HEK293 (cell line): ENCODE measurements around the gene GLRX.

Experiments used
- CTCF ChIA-PET: fragments of 350-600 bp; formaldehyde crosslinking; extraction: SDS; loops from one replicate; lab custom pipeline; 2021; ENCODE audit warnings: antibody characterized with exemption; lab: Yijun Ruan, JAX
- POLR2A ChIA-PET: fragments of 300-600 bp; formaldehyde crosslinking; extraction: SDS; loops from one replicate; lab custom pipeline; 2020; ENCODE audit warnings: antibody characterized with exemption, inconsistent platforms; lab: Yijun Ruan, JAX
- H3K27ac ChIP-seq: fragments of 200-500 bp; sonication (Bioruptor generic); 2 replicates; pipeline ENCODE4 v1.5.1; 2014; ENCODE audit warnings: low read depth, low read length, control low read depth, inconsistent platforms; ENCODE audit errors: extremely low read depth
- H3K36me3 ChIP-seq, 2 experiments: fragments of 200-500 bp in 1 of 2; sonication (Bioruptor generic) in 1 of 2; 1 replicate in 1 of 2; 2 replicates in 1 of 2; pipeline ENCODE4 v1.5.1; 2014 to 2017; ENCODE audit warnings: inconsistent platforms in 2 of 2, low read length in 2 of 2; ENCODE audit not compliant: control insufficient read depth in 2 of 2, insufficient read depth in 1 of 2
- H3K4me1 ChIP-seq: fragments of 200-500 bp; sonication (Bioruptor generic); 2 replicates; pipeline ENCODE4 v1.5.1; 2014; ENCODE audit warnings: mild to moderate bottlenecking, low read length, inconsistent platforms; ENCODE audit not compliant: control insufficient read depth, insufficient read depth
- H3K4me3 ChIP-seq: 2 replicates; pipeline ENCODE4 v1.5.1; 2011; ENCODE audit warnings: low read depth, mild to moderate bottlenecking, control low read depth, low read length, moderate library complexity
- H3K9me3 ChIP-seq: fragments of 200-500 bp; sonication (Bioruptor generic); 2 replicates; pipeline ENCODE4 v1.5.1; 2014; ENCODE audit warnings: low read depth, low read length, inconsistent platforms; ENCODE audit not compliant: control insufficient read depth, insufficient read depth
- SP3 ChIP-seq: fragments of 450-650 bp; formaldehyde crosslinking; IDR thresholded peaks from 2 replicates; pipeline ENCODE4 v1.5.1; 2016; ENCODE audit warnings: missing biosample characterization, missing genetic modification characterization
- ZBTB17 ChIP-seq: fragments of 450-650 bp; formaldehyde crosslinking; IDR thresholded peaks from 2 replicates; pipeline ENCODE4 v1.5.1; 2016; ENCODE audit warnings: missing biosample characterization, missing genetic modification characterization
- ZBTB44 ChIP-seq: fragments of 450-650 bp; IDR thresholded peaks from 2 replicates; pipeline ENCODE4 v1.5.1; 2018; ENCODE audit warnings: missing biosample characterization, mild to moderate bottlenecking, missing genetic modification characterization
- ZBTB49 ChIP-seq: fragments of 450-650 bp; formaldehyde crosslinking; IDR thresholded peaks from 2 replicates; pipeline ENCODE4 v1.5.1; 2016; ENCODE audit warnings: missing biosample characterization, missing genetic modification characterization, low read depth
- ZFHX2 ChIP-seq: fragments of 450-650 bp; formaldehyde crosslinking; conservative IDR thresholded peaks from 2 replicates; pipeline ENCODE4 v1.5.1; 2016; ENCODE audit warnings: missing biosample characterization, missing genetic modification characterization
- ZNF132 ChIP-seq: fragments of 450-650 bp; formaldehyde crosslinking; IDR thresholded peaks from 2 replicates; pipeline ENCODE4 v1.5.1; 2017; ENCODE audit warnings: missing biosample characterization, missing genetic modification characterization, borderline replicate concordance
- ZNF146 ChIP-seq: fragments of 450-650 bp; formaldehyde crosslinking; IDR thresholded peaks from 2 replicates; pipeline ENCODE4 v1.5.1; 2016; ENCODE audit warnings: missing biosample characterization, missing genetic modification characterization
- ZNF184 ChIP-seq: fragments of 450-650 bp; IDR thresholded peaks from 2 replicates; pipeline ENCODE4 v1.5.1; 2018; ENCODE audit warnings: missing biosample characterization, mild to moderate bottlenecking, missing genetic modification characterization
- ZNF214 ChIP-seq: fragments of 450-650 bp; formaldehyde crosslinking; IDR thresholded peaks from 2 replicates; pipeline ENCODE4 v1.5.1; 2017; ENCODE audit warnings: missing biosample characterization, mild to moderate bottlenecking, missing genetic modification characterization, borderline replicate concordance
- ZNF223 ChIP-seq: fragments of 450-650 bp; formaldehyde crosslinking; IDR thresholded peaks from 2 replicates; pipeline ENCODE4 v1.5.1; 2016; ENCODE audit warnings: missing biosample characterization, missing genetic modification characterization
- ZNF311 ChIP-seq: fragments of 450-650 bp; formaldehyde crosslinking; IDR thresholded peaks from 2 replicates; pipeline ENCODE4 v1.5.1; 2017; ENCODE audit warnings: missing biosample characterization, missing genetic modification characterization, borderline replicate concordance
- ZNF335 ChIP-seq: fragments of 450-650 bp; formaldehyde crosslinking; conservative IDR thresholded peaks from 2 replicates; pipeline ENCODE4 v1.5.1; 2016; ENCODE audit warnings: missing biosample characterization, missing genetic modification characterization
- ZNF404 ChIP-seq: fragments of 450-650 bp; formaldehyde crosslinking; IDR thresholded peaks from 2 replicates; pipeline ENCODE4 v1.5.1; 2017; ENCODE audit warnings: missing biosample characterization, missing genetic modification characterization
- ZNF488 ChIP-seq: fragments of 450-650 bp; formaldehyde crosslinking; IDR thresholded peaks from 2 replicates; pipeline ENCODE4 v1.5.1; 2016; ENCODE audit warnings: missing biosample characterization, missing genetic modification characterization
- ZNF510 ChIP-seq: fragments of 450-650 bp; formaldehyde crosslinking; IDR thresholded peaks from 2 replicates; pipeline ENCODE4 v1.5.1; 2018; ENCODE audit warnings: mild to moderate bottlenecking, missing genetic modification characterization, missing biosample characterization; ENCODE audit not compliant: insufficient replicate concordance
- ZNF558 ChIP-seq: fragments of 450-650 bp; formaldehyde crosslinking; IDR thresholded peaks from 2 replicates; pipeline ENCODE4 v1.5.1; 2016; ENCODE audit warnings: missing biosample characterization, missing genetic modification characterization
- ZNF596 ChIP-seq: fragments of 450-650 bp; IDR thresholded peaks from 2 replicates; pipeline ENCODE4 v1.5.0; 2018; ENCODE audit warnings: missing biosample characterization, mild to moderate bottlenecking, missing genetic modification characterization, moderate library complexity
- ZNF747 ChIP-seq: fragments of 450-650 bp; formaldehyde crosslinking; IDR thresholded peaks from 2 replicates; pipeline ENCODE4 v1.5.1; 2016; ENCODE audit warnings: missing biosample characterization, missing genetic modification characterization
- ZNF76 ChIP-seq: fragments of 450-650 bp; formaldehyde crosslinking; IDR thresholded peaks from 2 replicates; pipeline ENCODE4; 2016; ENCODE audit warnings: low read depth, missing biosample characterization, missing genetic modification characterization, borderline replicate concordance
- ZNF792 ChIP-seq: fragments of 450-650 bp; formaldehyde crosslinking; IDR thresholded peaks from 2 replicates; pipeline ENCODE4 v1.5.1; 2016; ENCODE audit warnings: missing biosample characterization, missing genetic modification characterization
- ZSCAN4 ChIP-seq: fragments of 450-650 bp; formaldehyde crosslinking; IDR thresholded peaks from 2 replicates; pipeline ENCODE4 v1.5.1; 2017; ENCODE audit warnings: missing biosample characterization, missing genetic modification characterization

GLRX gene

GRCh38 chr5:95830226-95830625, 7.7 kb upstream of the GLRX start (continued):
- TF ChIP-seq ZNF132 (tag by site-specific recombination) (no peak), ZNF335 (no peak), ZNF792 (tag by site-specific recombination) (no peak), ZNF558 (tag by site-specific recombination) (no peak), ZNF596 (no peak), ZNF747 (tag by site-specific recombination) (no peak), ZBTB44 (tag by site-specific recombination) (no peak), ZNF76 (no peak), ZNF510 (tag by site-specific recombination) (no peak), ZNF488 (tag by site-specific recombination) (no peak)

- TF ChIP-seq ZNF146 (tag by site-specific recombination) (no peak), ZSCAN4 (no peak), ZBTB49 (tag by site-specific recombination) (no peak), ZNF404 (no peak), ZNF214 (tag by site-specific recombination) (no peak), ZNF184 (no peak), ZNF223 (no peak), ZBTB17 (tag by site-specific recombination) (no peak), ZFHX2 (tag by site-specific recombination) (no peak), SP3 (tag by site-specific recombination) (no peak), ZNF558 (tag by site-specific recombination) (no peak), ZNF311 (tag by site-specific recombination) (no peak)
- H3K36me3 ChIP-seq, result no peaks in the 10 kb centered on the region
- ChIA-PET POLR2A (no interaction called here), CTCF (interaction anchor here (1.1 to 1.2 kb wide), 2 partner anchors 47 to 183 kb away, joined by 5 to 7 read pairs; no protein-coding TSS in a partner anchor)
- peaks cover 12% of the 10 kb centered on the region for H3K4me1 ChIP-seq
- no peak overlapping the region for H3K4me3 ChIP-seq
- H3K9me3 ChIP-seq, result no peaks in the 10 kb centered on the region
- H3K27ac ChIP-seq, result no peak overlapping the region
Measured at GRCh38 chr5:95827892-95828246, 5.3 kb upstream of the GLRX start.
